Measurements from ENCODE around the gene OPCML. TPM values are rescaled to one million over a fixed set of nuclear protein-coding genes. Genes with fewer than 3 reads are reported as not detected.

The OPCML gene
- total RNA-seq, 1 experiment from 2014 or later = not detected

- TF ChIP-seq EZH2phosphoT487 (IDR thresholded peaks at IDR 0.05; ENCODE audit: borderline replicate concordance, low read length) = no peak
- TF ChIP-seq EZH2 (IDR thresholded peaks at IDR 0.05; ENCODE audit: low read length, unreplicated experiment) = no peak
- no peak for TF ChIP-seq CTCF (conservative IDR thresholded peaks at IDR 0.05; ENCODE audit: low read depth, low read length)
These were observed 755.0 kb downstream of the OPCML start for GRCh38 chr11:132777067-132777975.

GRCh38 chr11:132773751-132774150 is 758.5 kb downstream of the OPCML start:
- Histone ChIP-seq H3K79me2 (ENCODE audit: low read length) (no peaks in the 10 kb centered on the region), H3K4me3 (ENCODE audit: low read length) (no peak overlapping the region), H2AFZ (ENCODE audit: low read length) (no peak overlapping the region), H3K4me1 (ENCODE audit: insufficient read depth, low read length) (no peaks in the 10 kb centered on the region), H3K27ac (ENCODE audit: low read length) (no peak overlapping the region), H3K9me3 (ENCODE audit: low read length) (peaks cover 12% of the 10 kb centered on the region), H3K27me3 (ENCODE audit: low read length) (no peaks in the 10 kb centered on the region), H3K4me2 (ENCODE audit: low read length) (no peak overlapping the region), H3K9ac (ENCODE audit: low read length) (no peak overlapping the region), H3K9me2 (replicated peaks; ENCODE audit: low read length) (no peaks in the 10 kb centered on the region), H3F3A (ENCODE audit: low read length, unreplicated experiment) (no peaks in the 10 kb centered on the region), H4K20me1 (ENCODE audit: low read length) (no peaks in the 10 kb centered on the region), H3K36me3 (ENCODE audit: low read depth, low read length) (no peaks in the 10 kb centered on the region)
- CTCF ChIA-PET = no interaction called here
- POLR2A ChIA-PET (ENCODE audit: unreplicated experiment) = no interaction called here
- TF ChIP-seq EZH2phosphoT487 (IDR thresholded peaks at IDR 0.05; ENCODE audit: borderline replicate concordance, low read length) (no peak), CTCF (conservative IDR thresholded peaks at IDR 0.05; ENCODE audit: low read depth, low read length) (no peak)
- intact Hi-C loops (cut with micrococcal nuclease) = no loop called here
- DNase-seq = no peak
- ATAC-seq = no peak
- BruUV-seq (replicated peaks) = no TSS peak

More at GRCh38 chr11:132777067-132777975, 755.0 kb downstream of the OPCML start:
- Histone ChIP-seq H3K4me3 (ENCODE audit: low read length) (no peak overlapping the region), H3K27ac (ENCODE audit: low read length) (no peak overlapping the region), H3K4me2 (ENCODE audit: low read length) (no peak overlapping the region), H4K20me1 (ENCODE audit: low read length) (no peaks in the 10 kb centered on the region), H3K79me2 (ENCODE audit: low read length) (no peaks in the 10 kb centered on the region), H3K36me3 (ENCODE audit: low read depth, low read length) (no peaks in the 10 kb centered on the region), H3K9me3 (ENCODE audit: low read length) (peaks cover 7% of the 10 kb centered on the region), H2AFZ (ENCODE audit: low read length) (no peak overlapping the region), H3K4me1 (ENCODE audit: insufficient read depth, low read length) (no peaks in the 10 kb centered on the region), H3F3A (ENCODE audit: low read length, unreplicated experiment) (no peaks in the 10 kb centered on the region), H3K9me2 (replicated peaks; ENCODE audit: low read length) (no peaks in the 10 kb centered on the region), H3K9ac (ENCODE audit: low read length) (no peak overlapping the region), H3K27me3 (ENCODE audit: low read length) (no peaks in the 10 kb centered on the region)
- no peak for DNase-seq
- ChIA-PET POLR2A (ENCODE audit: unreplicated experiment) (no interaction called here), CTCF (no interaction called here)
- no peak for ATAC-seq
- intact Hi-C loops (cut with micrococcal nuclease) = no loop called here
- no TSS peak for BruUV-seq (replicated peaks)

All from PC-3 (cell line).